Measurements from ENCODE around the gene UTP14C.

The UTP14C gene

GRCh38 chr13:52002361-52002760, 22.1 kb upstream of the UTP14C start:
- Histone ChIP-seq H3K4me3 (ENCODE audit: control insufficient read depth in 1 of 7, extremely low read depth in 1 of 7, insufficient read depth in 4 of 7, low read depth in 2 of 7, low read length in 6 of 7) (no peak overlapping the region), H3K4me1 (ENCODE audit: control extremely low read depth in 1 of 4, control insufficient read depth in 4 of 4, insufficient read depth in 4 of 4, low read length in 3 of 4) (no peaks in the 10 kb centered on the region), H3K9me3 (ENCODE audit: control extremely low read depth in 1 of 5, control insufficient read depth in 4 of 5, insufficient read depth in 2 of 5, low read depth in 1 of 5, low read length in 4 of 5) (no peaks in the 10 kb centered on the region), H3K27me3 (replicated peaks in 2 of 5; ENCODE audit: control insufficient read depth in 4 of 5, insufficient read depth in 5 of 5, low read length in 4 of 5) (no peaks in the 10 kb centered on the region), H3K27ac (ENCODE audit: insufficient read depth in 1 of 2, low read depth in 1 of 2, low read length in 2 of 2, poor library complexity in 1 of 2, severe bottlenecking in 2 of 2) (no peak overlapping the region), H3K36me3 (ENCODE audit: control insufficient read depth in 4 of 4, insufficient read depth in 4 of 4, low read length in 3 of 4) (no peaks in the 10 kb centered on the region)
- no peak for DNase-seq
- 81% methylated on average over 2 of the region's 4 CpGs for WGBS (ENCODE audit: insufficient coverage)
- ChIA-PET POLR2A (no interaction called here), CTCF (interaction anchor here (0.6 to 3.7 kb wide), 9 partner anchors 11 to 334 kb away, joined by 3 to 27 read pairs (median 7); partner anchors contain the start of genes ALG11 and NEK5)

DNA sequence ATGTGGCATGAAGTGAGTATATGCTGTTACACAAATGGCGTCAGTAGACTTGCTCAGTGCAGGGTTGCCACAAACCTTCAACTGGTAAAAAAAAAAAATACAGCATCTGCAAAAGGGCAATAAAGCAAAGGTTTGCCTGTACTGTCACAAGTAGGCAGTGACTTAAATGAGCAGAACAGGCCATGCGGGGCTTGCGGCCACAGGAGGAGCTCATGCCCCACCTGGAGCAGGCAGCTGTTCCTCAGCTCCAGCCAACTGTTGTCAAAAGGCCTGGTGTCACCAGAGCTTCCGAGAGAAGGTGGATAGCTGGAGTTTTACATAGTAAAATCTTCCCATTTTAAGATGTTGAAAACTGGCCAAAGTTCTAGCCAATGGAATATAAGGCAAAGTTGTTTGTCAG, 20.9 kb upstream of the UTP14C start:
- WGBS (ENCODE audit: insufficient coverage): 100% methylated on average over 4 of the region's 4 CpGs
- Histone ChIP-seq H3K4me3 (ENCODE audit: control insufficient read depth in 1 of 7, extremely low read depth in 1 of 7, insufficient read depth in 4 of 7, low read depth in 2 of 7, low read length in 6 of 7) (no peak overlapping the region), H3K9me3 (ENCODE audit: control extremely low read depth in 1 of 5, control insufficient read depth in 4 of 5, insufficient read depth in 2 of 5, low read depth in 1 of 5, low read length in 4 of 5) (no peaks in the 10 kb centered on the region), H3K27ac (ENCODE audit: insufficient read depth in 1 of 2, low read depth in 1 of 2, low read length in 2 of 2, poor library complexity in 1 of 2, severe bottlenecking in 2 of 2) (no peak overlapping the region), H3K4me1 (ENCODE audit: control extremely low read depth in 1 of 4, control insufficient read depth in 4 of 4, insufficient read depth in 4 of 4, low read length in 3 of 4) (no peaks in the 10 kb centered on the region), H3K27me3 (replicated peaks in 2 of 5; ENCODE audit: control insufficient read depth in 4 of 5, insufficient read depth in 5 of 5, low read length in 4 of 5) (no peaks in the 10 kb centered on the region), H3K36me3 (ENCODE audit: control insufficient read depth in 4 of 4, insufficient read depth in 4 of 4, low read length in 3 of 4) (no peaks in the 10 kb centered on the region)
- ChIA-PET CTCF (interaction anchor here (1.1 to 2.3 kb wide), 6 partner anchors 10 to 196 kb away, joined by 3 to 9 read pairs (median 5); partner anchors contain the start of gene ALG11), POLR2A (no interaction called here)
- DNase-seq: no peak

GRCh38 chr13:52004511-52005170, 19.9 kb upstream of the UTP14C start:
- Histone ChIP-seq H3K4me1 (ENCODE audit: control extremely low read depth in 1 of 4, control insufficient read depth in 4 of 4, insufficient read depth in 4 of 4, low read length in 3 of 4) (peaks cover 0 to under 1% (median 0%) of the 10 kb centered on the region in 4 experiments), H3K36me3 (ENCODE audit: control insufficient read depth in 4 of 4, insufficient read depth in 4 of 4, low read length in 3 of 4) (no peaks in the 10 kb centered on the region), H3K4me3 (ENCODE audit: control insufficient read depth in 1 of 7, extremely low read depth in 1 of 7, insufficient read depth in 4 of 7, low read depth in 2 of 7, low read length in 6 of 7) (no peak overlapping the region), H3K9me3 (ENCODE audit: control extremely low read depth in 1 of 5, control insufficient read depth in 4 of 5, insufficient read depth in 2 of 5, low read depth in 1 of 5, low read length in 4 of 5) (no peaks in the 10 kb centered on the region), H3K27me3 (replicated peaks in 2 of 5; ENCODE audit: control insufficient read depth in 4 of 5, insufficient read depth in 5 of 5, low read length in 4 of 5) (no peaks in the 10 kb centered on the region), H3K27ac (ENCODE audit: insufficient read depth in 1 of 2, low read depth in 1 of 2, low read length in 2 of 2, poor library complexity in 1 of 2, severe bottlenecking in 2 of 2) (no peak overlapping the region)
- peak; percentile 29 to 46 (median 38) for DNase-seq
- WGBS (ENCODE audit: insufficient coverage): 89% methylated on average over 7 of the region's 7 CpGs
- POLR2A ChIA-PET: no interaction called here
- CTCF ChIA-PET: interaction anchor here (0.8 to 2.3 kb wide), 6 partner anchors 12 to 198 kb away, joined by 3 to 8 read pairs (median 4); no protein-coding TSS in a partner anchor

DNA sequence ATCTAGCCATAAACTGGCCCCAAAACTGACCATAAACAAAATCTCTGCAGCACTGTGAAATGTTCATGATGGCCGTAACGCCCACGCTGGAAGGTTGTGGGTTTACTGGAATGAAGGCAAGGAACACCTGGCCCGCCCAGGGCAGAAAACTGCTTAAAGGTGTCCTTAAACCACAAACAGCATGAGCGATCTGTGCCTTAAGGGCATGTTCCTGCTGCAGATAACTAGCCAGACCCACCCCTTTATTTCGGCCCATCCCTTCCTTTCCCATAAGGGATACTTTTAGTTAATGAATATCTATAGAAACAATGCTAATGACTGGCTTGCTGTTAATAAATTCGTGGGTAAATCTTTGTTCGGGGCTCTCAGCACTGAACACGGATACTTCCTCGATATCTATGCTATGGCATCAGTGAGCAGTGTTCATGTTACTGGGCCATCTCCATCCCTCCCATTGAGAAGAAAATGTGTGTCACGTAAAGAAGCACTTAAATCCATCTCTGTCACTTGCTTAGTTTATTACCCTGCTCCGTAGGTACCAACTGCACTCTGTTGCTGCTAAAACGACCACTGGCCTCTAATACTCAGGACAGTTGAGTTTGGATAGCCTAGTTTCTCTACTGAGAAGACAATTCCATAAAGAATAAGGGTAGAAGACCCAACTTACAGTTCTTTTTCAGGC, 18.5 kb upstream of the UTP14C start:
- CTCF ChIA-PET: no interaction called here
- POLR2A ChIA-PET: no interaction called here
- no peak overlapping the region for H3K27ac ChIP-seq (ENCODE audit: insufficient read depth in 1 of 2, low read depth in 1 of 2, low read length in 2 of 2, poor library complexity in 1 of 2, severe bottlenecking in 2 of 2)
- no peak for DNase-seq
- H3K27me3 ChIP-seq (replicated peaks in 2 of 5; ENCODE audit: control insufficient read depth in 4 of 5, insufficient read depth in 5 of 5, low read length in 4 of 5): peaks cover 0 to 10% (median 0%) of the 10 kb centered on the region in 5 experiments
- peaks cover 2 to 9% (median 5%) of the 10 kb centered on the region in 4 experiments for H3K4me1 ChIP-seq (ENCODE audit: control extremely low read depth in 1 of 4, control insufficient read depth in 4 of 4, insufficient read depth in 4 of 4, low read length in 3 of 4)
- H3K36me3 ChIP-seq (ENCODE audit: control insufficient read depth in 4 of 4, insufficient read depth in 4 of 4, low read length in 3 of 4): no peaks in the 10 kb centered on the region
- no peaks in the 10 kb centered on the region for H3K9me3 ChIP-seq (ENCODE audit: control extremely low read depth in 1 of 5, control insufficient read depth in 4 of 5, insufficient read depth in 2 of 5, low read depth in 1 of 5, low read length in 4 of 5)
- no peak overlapping the region for H3K4me3 ChIP-seq (ENCODE audit: control insufficient read depth in 1 of 7, extremely low read depth in 1 of 7, insufficient read depth in 4 of 7, low read depth in 2 of 7, low read length in 6 of 7)
- 96% methylated on average over 7 of the region's 13 CpGs for WGBS (ENCODE audit: insufficient coverage)

DNA sequence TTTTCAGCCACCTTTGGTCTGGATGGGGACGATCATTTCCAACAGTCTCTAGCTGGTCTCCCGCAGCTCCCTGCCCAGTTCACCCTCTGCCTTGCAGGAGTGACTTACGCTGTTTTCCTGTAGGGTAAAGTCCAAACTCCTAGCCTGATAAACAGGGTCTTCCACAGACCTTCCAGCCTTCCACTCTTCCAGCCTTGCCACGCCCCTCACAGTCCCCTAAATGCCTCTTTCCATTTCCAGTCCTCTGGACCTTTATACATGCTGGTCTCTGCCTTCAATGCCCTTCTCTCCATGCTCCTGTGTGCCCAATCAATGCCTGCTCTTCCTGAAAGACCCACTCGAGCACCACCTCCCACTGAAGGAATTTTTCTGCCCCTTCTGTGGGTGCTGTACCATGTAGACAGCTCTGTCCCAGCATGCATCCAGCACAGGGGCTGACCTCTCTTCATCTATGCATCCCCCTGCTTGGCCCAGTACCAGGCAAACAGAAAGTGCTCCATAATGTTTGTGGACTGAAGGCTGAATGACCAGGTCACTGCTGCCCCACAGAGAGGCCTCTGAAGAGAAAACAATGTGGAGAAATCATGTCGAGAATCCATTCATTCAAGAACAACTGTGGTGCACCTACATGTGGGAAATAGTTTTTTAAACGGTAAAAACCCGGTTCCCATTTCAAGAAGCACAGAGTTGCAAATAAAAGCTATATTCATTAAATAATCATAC, 17.8 kb upstream of the UTP14C start:
- ChIA-PET CTCF (interaction anchor here (1.7 kb wide), 1 partner anchor 9 kb away, joined by 6 read pairs; no protein-coding TSS in a partner anchor), POLR2A (no interaction called here)
- H3K36me3 ChIP-seq (ENCODE audit: control insufficient read depth in 4 of 4, insufficient read depth in 4 of 4, low read length in 3 of 4): no peaks in the 10 kb centered on the region
- H3K27ac ChIP-seq (ENCODE audit: insufficient read depth in 1 of 2, low read depth in 1 of 2, low read length in 2 of 2, poor library complexity in 1 of 2, severe bottlenecking in 2 of 2): no peak overlapping the region
- DNase-seq: no peak
- no peak overlapping the region for H3K4me3 ChIP-seq (ENCODE audit: control insufficient read depth in 1 of 7, extremely low read depth in 1 of 7, insufficient read depth in 4 of 7, low read depth in 2 of 7, low read length in 6 of 7)
- H3K4me1 ChIP-seq (ENCODE audit: control extremely low read depth in 1 of 4, control insufficient read depth in 4 of 4, insufficient read depth in 4 of 4, low read length in 3 of 4): peaks cover 2 to 15% (median 10%) of the 10 kb centered on the region in 4 experiments
- H3K27me3 ChIP-seq (replicated peaks in 2 of 5; ENCODE audit: control insufficient read depth in 4 of 5, insufficient read depth in 5 of 5, low read length in 4 of 5): peaks cover 0 to 13% (median 0%) of the 10 kb centered on the region in 5 experiments
- H3K9me3 ChIP-seq (ENCODE audit: control extremely low read depth in 1 of 5, control insufficient read depth in 4 of 5, insufficient read depth in 2 of 5, low read depth in 1 of 5, low read length in 4 of 5): no peaks in the 10 kb centered on the region
- WGBS (ENCODE audit: insufficient coverage): 92% methylated on average over 5 of the region's 8 CpGs

DNA sequence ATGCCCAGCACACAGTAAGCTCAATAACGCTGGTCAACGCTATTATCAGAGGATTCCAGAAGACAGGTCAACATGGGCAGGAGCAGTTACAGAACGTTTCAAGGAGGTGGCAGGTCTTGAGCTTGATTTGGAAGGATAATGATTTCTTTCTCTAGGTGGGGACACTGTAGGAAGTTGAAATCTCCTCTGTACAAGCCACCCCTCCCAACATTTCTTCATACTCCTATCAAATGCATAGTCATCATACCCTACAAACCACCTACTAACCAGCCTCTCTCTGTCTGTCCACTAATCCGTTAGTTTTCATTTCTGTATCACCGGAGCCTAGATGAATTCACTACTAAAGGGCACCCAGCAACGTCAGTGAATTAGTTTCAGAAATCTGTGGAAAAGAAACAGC, 14.5 kb upstream of the UTP14C start:
- WGBS (ENCODE audit: insufficient coverage): 80% methylated on average over 5 of the region's 6 CpGs
- no peaks in the 10 kb centered on the region for H3K9me3 ChIP-seq (ENCODE audit: control extremely low read depth in 1 of 5, control insufficient read depth in 4 of 5, insufficient read depth in 2 of 5, low read depth in 1 of 5, low read length in 4 of 5)
- DNase-seq: no peak
- peaks cover 0 to 13% (median 0%) of the 10 kb centered on the region in 5 experiments for H3K27me3 ChIP-seq (replicated peaks in 2 of 5; ENCODE audit: control insufficient read depth in 4 of 5, insufficient read depth in 5 of 5, low read length in 4 of 5)
- no peak overlapping the region for H3K27ac ChIP-seq (ENCODE audit: insufficient read depth in 1 of 2, low read depth in 1 of 2, low read length in 2 of 2, poor library complexity in 1 of 2, severe bottlenecking in 2 of 2)
- no peaks in the 10 kb centered on the region for H3K36me3 ChIP-seq (ENCODE audit: control insufficient read depth in 4 of 4, insufficient read depth in 4 of 4, low read length in 3 of 4)
- CTCF ChIA-PET: interaction anchor here (0.9 to 1.0 kb wide), 2 partner anchors 9 to 50 kb away, joined by 3 to 5 read pairs; no protein-coding TSS in a partner anchor
- H3K4me3 ChIP-seq (ENCODE audit: control insufficient read depth in 1 of 7, extremely low read depth in 1 of 7, insufficient read depth in 4 of 7, low read depth in 2 of 7, low read length in 6 of 7): no peak overlapping the region
- POLR2A ChIA-PET: no interaction called here
- H3K4me1 ChIP-seq (ENCODE audit: control extremely low read depth in 1 of 4, control insufficient read depth in 4 of 4, insufficient read depth in 4 of 4, low read length in 3 of 4): peaks cover 7 to 22% (median 20%) of the 10 kb centered on the region in 4 experiments

Data from common myeloid progenitor, CD34-positive (primary cell).